ENCODE measurements around the gene CACNA1B. TPM values are rescaled to one million over a fixed set of nuclear protein-coding genes. Genes with fewer than 3 reads are reported as not detected.
"Not testable (repeated sequence)": the region's sequence is repeated elsewhere in the genome, so short reads cannot be mapped to it uniquely, and the experiment has no call there.

The CACNA1B gene
- total RNA-seq, 1 experiment from 2014 or later: 1.7 TPM

DNA sequence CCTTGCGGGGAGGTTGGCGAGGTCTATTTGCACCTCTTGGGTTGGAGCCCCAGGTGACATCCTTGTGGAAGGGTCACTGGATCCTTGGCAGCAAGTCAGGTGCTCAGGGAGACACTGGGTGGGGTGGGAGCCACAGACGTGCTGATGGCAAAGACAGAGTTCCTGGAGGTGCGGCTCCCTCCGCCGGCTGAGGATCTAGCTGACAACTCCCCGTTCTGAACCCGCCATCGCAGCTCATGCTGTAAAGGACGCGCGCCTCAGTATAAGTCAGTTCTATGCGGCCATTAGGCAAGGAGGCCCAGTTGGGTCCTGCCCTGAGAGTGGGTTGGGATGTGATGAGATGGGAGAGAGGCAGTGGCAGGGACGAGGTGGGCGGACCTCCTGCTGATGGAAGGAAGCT lies 263.4 kb downstream of the CACNA1B start:
- intact Hi-C loops (cut with micrococcal nuclease); H3K4me3 ChIP-seq (replicated peaks in 1 of 2; ENCODE audit: low read depth in 1 of 2, low read length in 2 of 2); H3K9me3 ChIP-seq (ENCODE audit: control insufficient read depth in 1 of 2, insufficient read depth in 1 of 2, low read depth in 1 of 2, low read length in 2 of 2); H3K4me1 ChIP-seq (ENCODE audit: control insufficient read depth in 1 of 2, insufficient read depth in 2 of 2, low read length in 2 of 2); H3K27ac ChIP-seq (ENCODE audit: low read depth, low read length); H4K20me1 ChIP-seq (ENCODE audit: insufficient read depth); H3K79me2 ChIP-seq (ENCODE audit: insufficient read depth, low read length); ATAC-seq; H3K27me3 ChIP-seq (ENCODE audit: insufficient read depth, low read length); CTCF ChIA-PET; BruUV-seq (replicated peaks); H2AFZ ChIP-seq (ENCODE audit: low read depth, low read length, poor library complexity, severe bottlenecking); H3K36me3 ChIP-seq (ENCODE audit: control insufficient read depth in 1 of 2, insufficient read depth in 2 of 2, low read length in 2 of 2); RAD21 ChIA-PET (ENCODE audit: low non-redundant PET in 1 of 2, low total read pairs in 2 of 2, uncharacterized antibody in 2 of 2, unreplicated experiment in 2 of 2); DNase-seq (ENCODE audit: low read depth, low spot score); H3K4me2 ChIP-seq (ENCODE audit: low read length); POLR2A ChIA-PET; H3K9ac ChIP-seq (ENCODE audit: low read length); H3K9me2 ChIP-seq (ENCODE audit: insufficient read depth): not testable (repeated sequence)

DNA sequence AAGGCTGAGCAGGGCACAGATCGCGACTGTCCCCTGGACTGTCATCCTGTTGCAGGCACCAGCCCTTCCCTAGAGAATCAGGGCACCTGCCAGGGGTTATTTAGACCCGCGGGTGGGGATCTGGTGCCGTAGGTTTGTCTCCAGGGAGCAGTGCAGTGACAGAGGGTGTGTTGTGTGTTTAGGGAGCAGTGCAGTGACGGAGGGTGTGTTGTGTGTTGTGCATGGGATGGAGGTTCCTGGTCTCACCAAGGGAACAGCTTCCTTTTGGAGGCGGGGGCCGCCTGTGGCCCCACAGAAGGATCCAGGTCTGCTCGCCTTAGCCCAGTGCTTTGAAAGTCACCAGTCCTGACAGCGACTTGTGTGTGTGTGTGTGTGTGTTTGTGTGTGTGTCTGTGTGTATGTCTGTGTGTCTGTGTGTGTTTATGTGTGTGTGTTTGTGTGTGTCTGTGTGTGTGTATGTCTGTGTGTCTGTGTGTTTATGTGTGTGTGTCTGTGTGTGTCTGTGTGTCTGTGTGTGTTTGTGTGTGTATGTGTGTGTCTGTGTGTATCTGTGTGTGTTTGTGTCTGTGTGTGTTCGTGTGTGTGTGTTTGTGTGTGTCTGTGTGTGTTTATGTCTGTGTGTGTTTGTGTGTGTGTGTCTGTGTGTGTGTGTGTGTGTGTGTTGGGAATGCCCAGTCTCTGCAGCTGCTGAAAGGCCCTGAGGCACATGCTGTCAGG lies 265.1 kb downstream of the CACNA1B start:
- H3K9ac ChIP-seq (ENCODE audit: low read length); ATAC-seq; intact Hi-C loops (cut with micrococcal nuclease); H2AFZ ChIP-seq (ENCODE audit: low read depth, low read length, poor library complexity, severe bottlenecking); H4K20me1 ChIP-seq (ENCODE audit: insufficient read depth); RAD21 ChIA-PET (ENCODE audit: low non-redundant PET in 1 of 2, low total read pairs in 2 of 2, uncharacterized antibody in 2 of 2, unreplicated experiment in 2 of 2); H3K79me2 ChIP-seq (ENCODE audit: insufficient read depth, low read length); CTCF ChIA-PET; H3K4me1 ChIP-seq (ENCODE audit: control insufficient read depth in 1 of 2, insufficient read depth in 2 of 2, low read length in 2 of 2); H3K9me3 ChIP-seq (ENCODE audit: control insufficient read depth in 1 of 2, insufficient read depth in 1 of 2, low read depth in 1 of 2, low read length in 2 of 2); H3K4me3 ChIP-seq (replicated peaks in 1 of 2; ENCODE audit: low read depth in 1 of 2, low read length in 2 of 2); H3K4me2 ChIP-seq (ENCODE audit: low read length); DNase-seq (ENCODE audit: low read depth, low spot score); BruUV-seq (replicated peaks); H3K9me2 ChIP-seq (ENCODE audit: insufficient read depth); H3K36me3 ChIP-seq (ENCODE audit: control insufficient read depth in 1 of 2, insufficient read depth in 2 of 2, low read length in 2 of 2); POLR2A ChIA-PET; H3K27me3 ChIP-seq (ENCODE audit: insufficient read depth, low read length); H3K27ac ChIP-seq (ENCODE audit: low read depth, low read length): not testable (repeated sequence)

DNA sequence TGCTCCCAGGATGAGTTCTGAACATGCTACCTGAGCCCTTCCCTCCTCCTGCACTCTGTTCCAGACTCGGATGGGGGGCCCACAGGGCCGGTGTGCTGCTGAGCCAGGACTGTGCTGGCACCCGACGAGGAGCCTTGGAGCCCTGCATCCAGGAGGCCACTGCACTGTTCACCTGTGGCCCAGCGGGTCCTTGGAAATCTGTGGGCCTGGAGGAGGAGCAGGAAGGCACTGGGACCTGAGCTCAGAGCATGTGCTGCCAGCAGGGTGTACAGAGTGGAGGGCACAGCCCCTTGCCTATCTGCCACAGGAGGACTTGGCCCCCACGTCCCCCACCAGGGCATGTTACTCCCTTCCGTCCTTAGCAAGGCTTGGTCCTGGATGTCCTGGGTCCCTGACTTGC lies 265.9 kb downstream of the CACNA1B start:
- RAD21 ChIA-PET (ENCODE audit: low non-redundant PET in 1 of 2, low total read pairs in 2 of 2, uncharacterized antibody in 2 of 2, unreplicated experiment in 2 of 2); H3K4me2 ChIP-seq (ENCODE audit: low read length); H3K27ac ChIP-seq (ENCODE audit: low read depth, low read length); BruUV-seq (replicated peaks); H3K9me2 ChIP-seq (ENCODE audit: insufficient read depth); H2AFZ ChIP-seq (ENCODE audit: low read depth, low read length, poor library complexity, severe bottlenecking); intact Hi-C loops (cut with micrococcal nuclease); H3K4me1 ChIP-seq (ENCODE audit: control insufficient read depth in 1 of 2, insufficient read depth in 2 of 2, low read length in 2 of 2); H4K20me1 ChIP-seq (ENCODE audit: insufficient read depth); CTCF ChIA-PET; H3K9ac ChIP-seq (ENCODE audit: low read length); POLR2A ChIA-PET; H3K27me3 ChIP-seq (ENCODE audit: insufficient read depth, low read length); DNase-seq (ENCODE audit: low read depth, low spot score); H3K9me3 ChIP-seq (ENCODE audit: control insufficient read depth in 1 of 2, insufficient read depth in 1 of 2, low read depth in 1 of 2, low read length in 2 of 2); H3K4me3 ChIP-seq (replicated peaks in 1 of 2; ENCODE audit: low read depth in 1 of 2, low read length in 2 of 2); H3K79me2 ChIP-seq (ENCODE audit: insufficient read depth, low read length); ATAC-seq; H3K36me3 ChIP-seq (ENCODE audit: control insufficient read depth in 1 of 2, insufficient read depth in 2 of 2, low read length in 2 of 2): not testable (repeated sequence)
